OCI-LY1 (cell line): ENCODE results near the gene JPH2.

Source experiments
- H2AFZ ChIP-seq: fragments of 200-600 bp; sonication (generic), shearing (Covaris generic); 2 replicates; pipeline ENCODE4 v1.6.0; 2014; ENCODE audit warnings: antibody characterized with exemption, mild to moderate bottlenecking, low read length
- H3F3A ChIP-seq: fragments of 200-600 bp; sonication (generic), shearing (Covaris generic); 2 replicates; pipeline ENCODE4 v1.6.0; 2014; ENCODE audit warnings: mild to moderate bottlenecking, antibody characterized with exemption, low read length, moderate library complexity; ENCODE audit not compliant: insufficient read depth
- H3K27ac ChIP-seq: fragments of 200-600 bp; sonication (generic); 2 replicates; pipeline ENCODE4 v1.5.1; 2014; ENCODE audit warnings: low read length, mixed run types, mild to moderate bottlenecking, low read depth; ENCODE audit not compliant: poor library complexity, severe bottlenecking
- H3K27me3 ChIP-seq: fragments of 200-600 bp; sonication (generic); 2 replicates; pipeline ENCODE4 v1.6.0; 2014; ENCODE audit warnings: antibody characterized with exemption, mild to moderate bottlenecking, low read length, moderate library complexity; ENCODE audit not compliant: insufficient read depth
- H3K36me3 ChIP-seq: fragments of 200-600 bp; sonication (generic); 2 replicates; pipeline ENCODE4 v1.6.1; 2014; ENCODE audit warnings: mild to moderate bottlenecking, antibody characterized with exemption, low read length, moderate library complexity, mixed read lengths; ENCODE audit not compliant: insufficient read depth
- H3K4me1 ChIP-seq: fragments of 200-600 bp; sonication (generic); 2 replicates; pipeline ENCODE4 v1.5.1; 2014; ENCODE audit warnings: mild to moderate bottlenecking, low read length, moderate library complexity; ENCODE audit not compliant: insufficient read depth, severe bottlenecking
- H3K4me2 ChIP-seq: fragments of 200-600 bp; sonication (generic), shearing (Covaris generic); 2 replicates; pipeline ENCODE4 v1.6.1; 2014; ENCODE audit warnings: low read length
- H3K4me3 ChIP-seq: fragments of 200-600 bp; sonication (generic); 2 replicates; pipeline ENCODE4 v1.5.1; 2014; ENCODE audit warnings: low read length, low read depth, mild to moderate bottlenecking, mixed read lengths; ENCODE audit not compliant: poor library complexity, severe bottlenecking
- H3K79me2 ChIP-seq: fragments of 200-600 bp; shearing (Covaris generic); 2 replicates; pipeline ENCODE4 v1.6.1; 2016; ENCODE audit warnings: mixed run types, low read length, mixed read lengths; ENCODE audit not compliant: insufficient read depth
- H3K9ac ChIP-seq: fragments of 200-600 bp; sonication (generic), shearing (Covaris generic); 2 replicates; pipeline ENCODE4 v1.6.1; 2014; ENCODE audit warnings: mild to moderate bottlenecking, low read length, mixed read lengths
- H3K9me2 ChIP-seq: fragments of 200-600 bp; sonication (generic), shearing (Covaris generic); 2 replicates; pipeline ENCODE4 v1.6.1; 2014; ENCODE audit warnings: low read depth, mild to moderate bottlenecking, low read length, mixed read lengths
- H3K9me3 ChIP-seq: fragments of 200-600 bp; shearing (Covaris generic); 2 replicates; pipeline ENCODE4 v1.6.1; 2014; ENCODE audit warnings: low read length, mixed read lengths
- H4K20me1 ChIP-seq: fragments of 200-600 bp; sonication (generic), shearing (Covaris generic); 2 replicates; pipeline ENCODE4 v1.6.0; 2016; ENCODE audit warnings: mild to moderate bottlenecking, low read length; ENCODE audit not compliant: insufficient read depth
- EZH2 ChIP-seq: fragments of 200-600 bp; sonication (generic), shearing (Covaris generic); IDR thresholded peaks from 2 replicates; pipeline ENCODE4 v1.8.0; 2017; ENCODE audit warnings: borderline replicate concordance, mixed run types, mild to moderate bottlenecking, antibody characterized with exemption, low read length, moderate library complexity, mixed read lengths
- TF ChIP-seq, protein P1 (sequence below): fragments of 200-600 bp; sonication (generic), shearing (Covaris generic); IDR thresholded peaks from 2 replicates; pipeline ENCODE4 v1.5.1; 2017; ENCODE audit warnings: mild to moderate bottlenecking, antibody characterized with exemption, low read length, moderate library complexity, mixed read lengths

The JPH2 gene

DNA sequence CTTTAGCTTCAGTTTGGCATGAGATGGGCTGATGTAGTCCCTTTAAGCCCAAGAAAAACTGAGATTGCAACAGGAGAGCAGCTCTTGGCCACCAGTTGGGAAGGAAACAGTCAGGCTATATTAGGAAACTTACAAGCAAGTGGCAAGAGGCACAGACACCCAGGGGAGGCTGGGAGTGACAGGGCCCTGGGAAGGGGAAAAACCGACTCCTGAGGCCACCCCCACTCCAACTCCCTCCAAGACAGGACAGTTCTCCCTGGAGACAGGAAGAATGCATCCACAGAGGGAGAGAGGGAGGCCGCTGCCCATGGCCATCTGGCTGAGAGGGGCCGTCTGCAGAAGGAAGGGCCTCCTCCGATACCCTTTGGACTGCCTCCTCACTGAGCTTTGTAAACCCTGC, 20.5 kb downstream of the JPH2 start:
- H3K9me2 ChIP-seq = no peaks in the 10 kb centered on the region
- H3K9ac ChIP-seq = no peak overlapping the region
- TF ChIP-seq EZH2 = no peak
- TF ChIP-seq, protein P1, sequence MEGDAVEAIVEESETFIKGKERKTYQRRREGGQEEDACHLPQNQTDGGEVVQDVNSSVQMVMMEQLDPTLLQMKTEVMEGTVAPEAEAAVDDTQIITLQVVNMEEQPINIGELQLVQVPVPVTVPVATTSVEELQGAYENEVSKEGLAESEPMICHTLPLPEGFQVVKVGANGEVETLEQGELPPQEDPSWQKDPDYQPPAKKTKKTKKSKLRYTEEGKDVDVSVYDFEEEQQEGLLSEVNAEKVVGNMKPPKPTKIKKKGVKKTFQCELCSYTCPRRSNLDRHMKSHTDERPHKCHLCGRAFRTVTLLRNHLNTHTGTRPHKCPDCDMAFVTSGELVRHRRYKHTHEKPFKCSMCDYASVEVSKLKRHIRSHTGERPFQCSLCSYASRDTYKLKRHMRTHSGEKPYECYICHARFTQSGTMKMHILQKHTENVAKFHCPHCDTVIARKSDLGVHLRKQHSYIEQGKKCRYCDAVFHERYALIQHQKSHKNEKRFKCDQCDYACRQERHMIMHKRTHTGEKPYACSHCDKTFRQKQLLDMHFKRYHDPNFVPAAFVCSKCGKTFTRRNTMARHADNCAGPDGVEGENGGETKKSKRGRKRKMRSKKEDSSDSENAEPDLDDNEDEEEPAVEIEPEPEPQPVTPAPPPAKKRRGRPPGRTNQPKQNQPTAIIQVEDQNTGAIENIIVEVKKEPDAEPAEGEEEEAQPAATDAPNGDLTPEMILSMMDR = no peak
- no peaks in the 10 kb centered on the region; the same call in 1 of the 2 replicates for H3K27me3 ChIP-seq
- no peaks in the 10 kb centered on the region for H3K79me2 ChIP-seq
- no peak overlapping the region for H3K4me3 ChIP-seq
- H4K20me1 ChIP-seq = no peaks in the 10 kb centered on the region
- H3K4me2 ChIP-seq = no peak overlapping the region
- no peaks in the 10 kb centered on the region for H3K9me3 ChIP-seq
- no peaks in the 10 kb centered on the region for H3K36me3 ChIP-seq
- H3K4me1 ChIP-seq = no peaks in the 10 kb centered on the region
- H3F3A ChIP-seq = no peaks in the 10 kb centered on the region
- H2AFZ ChIP-seq = no peak overlapping the region
- H3K27ac ChIP-seq = no peak overlapping the region

DNA sequence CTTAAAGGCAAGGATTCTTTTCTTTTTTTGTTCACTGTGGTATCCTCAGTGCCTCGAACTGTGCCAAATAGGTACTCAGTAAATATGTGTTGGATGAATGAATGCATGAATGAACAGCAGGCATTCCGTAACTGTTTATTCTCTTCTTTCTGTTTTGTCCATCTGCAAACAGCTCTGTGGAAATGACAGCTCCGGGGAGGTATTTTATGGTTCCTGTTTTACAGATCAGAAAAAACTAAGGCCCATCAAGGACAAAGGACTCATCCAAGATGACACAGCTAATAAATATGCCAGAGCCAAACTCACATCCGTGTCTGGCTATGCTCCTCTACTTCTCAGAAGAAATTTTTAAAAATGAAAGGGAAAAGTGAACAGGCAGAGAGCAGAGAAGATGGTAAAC, 21.0 kb downstream of the JPH2 start:
- no peak overlapping the region for H3K4me2 ChIP-seq
- H3K4me3 ChIP-seq = no peak overlapping the region
- no peaks in the 10 kb centered on the region for H4K20me1 ChIP-seq
- no peaks in the 10 kb centered on the region for H3K4me1 ChIP-seq
- H3K36me3 ChIP-seq = no peaks in the 10 kb centered on the region
- H3K27ac ChIP-seq = no peak overlapping the region
- H3F3A ChIP-seq = no peaks in the 10 kb centered on the region
- TF ChIP-seq EZH2 = no peak
- TF ChIP-seq, protein P1 = no peak
- no peak overlapping the region for H3K9ac ChIP-seq
- no peaks in the 10 kb centered on the region for H3K9me3 ChIP-seq
- H3K9me2 ChIP-seq = no peaks in the 10 kb centered on the region
- no peaks in the 10 kb centered on the region for H3K79me2 ChIP-seq
- H3K27me3 ChIP-seq = no peaks in the 10 kb centered on the region; the same call in 1 of the 2 replicates
- H2AFZ ChIP-seq = no peak overlapping the region

DNA sequence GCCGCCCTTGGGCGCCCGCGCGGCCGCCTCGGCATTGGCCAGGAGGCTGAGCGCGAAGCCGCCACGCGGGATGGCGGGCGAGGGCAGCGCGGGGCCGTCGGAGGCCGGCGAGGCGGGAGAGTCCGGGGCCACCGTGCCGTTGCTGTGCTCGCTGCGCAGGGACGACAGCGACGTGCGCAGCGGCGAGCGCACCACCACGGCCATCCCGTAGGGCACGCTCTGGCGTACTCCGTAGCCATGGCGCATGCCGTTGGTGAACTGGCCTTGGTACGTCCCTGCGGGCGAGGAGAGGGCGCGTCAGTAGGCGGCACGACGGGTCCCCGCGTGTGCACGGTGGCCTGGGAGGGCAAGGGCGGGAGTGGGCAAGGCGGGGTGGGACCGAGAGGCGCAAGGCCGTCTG, 26.9 kb downstream of the JPH2 start:
- Histone ChIP-seq H3K4me3 (no peak overlapping the region), H3K9me3 (no peaks in the 10 kb centered on the region), H3K4me2 (no peak overlapping the region), H3K4me1 (no peaks in the 10 kb centered on the region), H3K9me2 (no peaks in the 10 kb centered on the region), H3K9ac (no peak overlapping the region), H4K20me1 (no peaks in the 10 kb centered on the region), H3K79me2 (no peaks in the 10 kb centered on the region), H3K36me3 (no peaks in the 10 kb centered on the region), H3K27ac (no peak overlapping the region), H3F3A (no peaks in the 10 kb centered on the region), H3K27me3 (no peaks in the 10 kb centered on the region), H2AFZ (no peak overlapping the region)
- TF ChIP-seq, protein P1 = no peak
- TF ChIP-seq EZH2 = no peak
